ENCODE results near the gene KIF6.

- TF ChIP-seq, protein P1, sequence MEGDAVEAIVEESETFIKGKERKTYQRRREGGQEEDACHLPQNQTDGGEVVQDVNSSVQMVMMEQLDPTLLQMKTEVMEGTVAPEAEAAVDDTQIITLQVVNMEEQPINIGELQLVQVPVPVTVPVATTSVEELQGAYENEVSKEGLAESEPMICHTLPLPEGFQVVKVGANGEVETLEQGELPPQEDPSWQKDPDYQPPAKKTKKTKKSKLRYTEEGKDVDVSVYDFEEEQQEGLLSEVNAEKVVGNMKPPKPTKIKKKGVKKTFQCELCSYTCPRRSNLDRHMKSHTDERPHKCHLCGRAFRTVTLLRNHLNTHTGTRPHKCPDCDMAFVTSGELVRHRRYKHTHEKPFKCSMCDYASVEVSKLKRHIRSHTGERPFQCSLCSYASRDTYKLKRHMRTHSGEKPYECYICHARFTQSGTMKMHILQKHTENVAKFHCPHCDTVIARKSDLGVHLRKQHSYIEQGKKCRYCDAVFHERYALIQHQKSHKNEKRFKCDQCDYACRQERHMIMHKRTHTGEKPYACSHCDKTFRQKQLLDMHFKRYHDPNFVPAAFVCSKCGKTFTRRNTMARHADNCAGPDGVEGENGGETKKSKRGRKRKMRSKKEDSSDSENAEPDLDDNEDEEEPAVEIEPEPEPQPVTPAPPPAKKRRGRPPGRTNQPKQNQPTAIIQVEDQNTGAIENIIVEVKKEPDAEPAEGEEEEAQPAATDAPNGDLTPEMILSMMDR (IDR thresholded peaks at IDR 0.05; ENCODE audit: insufficient read depth, low read depth, low read length) = no peak
- no peak for TF ChIP-seq EZH2 (IDR thresholded peaks at IDR 0.05; ENCODE audit: insufficient read depth, low read length)
These were observed 147.6 kb downstream of the KIF6 start for GRCh38 chr6:39577446-39578165.
